ENCODE measurements around the gene CLSTN1. TPM values are rescaled to one million over a fixed set of nuclear protein-coding genes. Genes with fewer than 3 reads are reported as not detected.

CLSTN1 gene
- total RNA-seq, 1 donor from 2014 or later, result 181 TPM

GRCh38 chr1:9701665-9702064 is 122.1 kb downstream of the CLSTN1 start:
- Mint-ChIP-seq H3K36me3 (ENCODE audit: low read depth, unreplicated experiment) (peaks cover 11% of the 10 kb centered on the region), H3K4me1 (ENCODE audit: low read depth, unreplicated experiment) (peaks cover 30% of the 10 kb centered on the region), H3K27ac (ENCODE audit: unreplicated experiment) (no peak overlapping the region), H3K4me3 (ENCODE audit: unreplicated experiment) (no peak overlapping the region), H3K9me3 (ENCODE audit: unreplicated experiment) (peaks cover 2% of the 10 kb centered on the region), H3K27me3 (ENCODE audit: low read depth, unreplicated experiment) (no peaks in the 10 kb centered on the region)
- Histone ChIP-seq H3K27ac (ENCODE audit: low read depth, low read length) (peak overlapping the region; percentile 9), H3K27me3 (ENCODE audit: insufficient read depth, low read length) (no peaks in the 10 kb centered on the region), H3K79me2 (ENCODE audit: insufficient read depth, low read length) (peaks cover 32% of the 10 kb centered on the region), H3K9me3 (ENCODE audit: insufficient read depth, low read depth, low read length) (no peaks in the 10 kb centered on the region), H2AFZ (ENCODE audit: low read depth, low read length) (no peak overlapping the region), H3K4me1 (ENCODE audit: insufficient read depth, low read length) (peaks cover 23% of the 10 kb centered on the region), H3K4me3 (ENCODE audit: insufficient read depth, low read depth, low read length) (no peak overlapping the region), H3K9ac (ENCODE audit: low read length) (no peak overlapping the region), H4K20me1 (ENCODE audit: insufficient read depth, low read length) (no peaks in the 10 kb centered on the region), H3K36me3 (ENCODE audit: insufficient read depth, low read length) (no peaks in the 10 kb centered on the region), H3K4me2 (ENCODE audit: low read length) (no peak overlapping the region)
- no peak for TF ChIP-seq EZH2 (IDR thresholded peaks at IDR 0.05; ENCODE audit: insufficient read depth, low read length)
- TF ChIP-seq CTCF (IDR thresholded peaks at IDR 0.05; ENCODE audit: insufficient read depth, low read depth, low read length), result no peak
- no peak for DNase-seq (ENCODE audit: low read depth)
- FAIRE-seq, result no peak

GRCh38 chr1:9700340-9700739 is 123.4 kb downstream of the CLSTN1 start:
- Mint-ChIP-seq H3K4me1 (ENCODE audit: low read depth, unreplicated experiment) (peaks cover 25% of the 10 kb centered on the region), H3K4me3 (ENCODE audit: unreplicated experiment) (peak overlapping the region; percentile 51), H3K36me3 (ENCODE audit: low read depth, unreplicated experiment) (peaks cover 11% of the 10 kb centered on the region), H3K27ac (ENCODE audit: unreplicated experiment) (peak overlapping the region; percentile 98), H3K27me3 (ENCODE audit: low read depth, unreplicated experiment) (no peaks in the 10 kb centered on the region), H3K9me3 (ENCODE audit: unreplicated experiment) (peaks cover 2% of the 10 kb centered on the region)
- Histone ChIP-seq H3K4me2 (ENCODE audit: low read length) (peak overlapping the region; percentile 78), H3K9me3 (ENCODE audit: insufficient read depth, low read depth, low read length) (no peaks in the 10 kb centered on the region), H3K9ac (ENCODE audit: low read length) (peak overlapping the region; percentile 70), H3K4me1 (ENCODE audit: insufficient read depth, low read length) (peaks cover 19% of the 10 kb centered on the region), H3K79me2 (ENCODE audit: insufficient read depth, low read length) (peaks cover 24% of the 10 kb centered on the region), H4K20me1 (ENCODE audit: insufficient read depth, low read length) (no peaks in the 10 kb centered on the region), H2AFZ (ENCODE audit: low read depth, low read length) (peak overlapping the region; percentile 49), H3K27ac (ENCODE audit: low read depth, low read length) (peak overlapping the region; percentile 87), H3K27me3 (ENCODE audit: insufficient read depth, low read length) (no peaks in the 10 kb centered on the region), H3K4me3 (ENCODE audit: insufficient read depth, low read depth, low read length) (peak overlapping the region; percentile 22), H3K36me3 (ENCODE audit: insufficient read depth, low read length) (no peaks in the 10 kb centered on the region)
- FAIRE-seq, result peak; percentile 64
- no peak for TF ChIP-seq CTCF (IDR thresholded peaks at IDR 0.05; ENCODE audit: insufficient read depth, low read depth, low read length)
- no peak for TF ChIP-seq EZH2 (IDR thresholded peaks at IDR 0.05; ENCODE audit: insufficient read depth, low read length)
- peak; percentile 90 for DNase-seq (ENCODE audit: low read depth)

GRCh38 chr1:9699361-9699760 is 124.4 kb downstream of the CLSTN1 start:
- no peak for FAIRE-seq
- H3K4me3 ChIP-seq (ENCODE audit: insufficient read depth, low read depth, low read length), result no peak overlapping the region
- H3K36me3 ChIP-seq (ENCODE audit: insufficient read depth, low read length), result peaks cover 3% of the 10 kb centered on the region
- no peak for DNase-seq (ENCODE audit: low read depth)
- H3K9me3 ChIP-seq (ENCODE audit: insufficient read depth, low read depth, low read length), result no peaks in the 10 kb centered on the region
- H3K79me2 ChIP-seq (ENCODE audit: insufficient read depth, low read length), result peaks cover 24% of the 10 kb centered on the region
- H3K27ac ChIP-seq (ENCODE audit: low read depth, low read length), result peak overlapping the region; percentile 87
- H3K9ac ChIP-seq (ENCODE audit: low read length), result no peak overlapping the region
- H3K4me3 Mint-ChIP-seq (ENCODE audit: unreplicated experiment), result no peak overlapping the region
- H2AFZ ChIP-seq (ENCODE audit: low read depth, low read length), result no peak overlapping the region
- H3K4me1 ChIP-seq (ENCODE audit: insufficient read depth, low read length), result peaks cover 11% of the 10 kb centered on the region
- peak overlapping the region; percentile 82 for H3K27ac Mint-ChIP-seq (ENCODE audit: unreplicated experiment)
- peaks cover 11% of the 10 kb centered on the region for H3K36me3 Mint-ChIP-seq (ENCODE audit: low read depth, unreplicated experiment)
- no peak overlapping the region for H3K4me2 ChIP-seq (ENCODE audit: low read length)
- H3K9me3 Mint-ChIP-seq (ENCODE audit: unreplicated experiment), result peaks cover 2% of the 10 kb centered on the region
- H3K27me3 Mint-ChIP-seq (ENCODE audit: low read depth, unreplicated experiment), result no peaks in the 10 kb centered on the region
- H4K20me1 ChIP-seq (ENCODE audit: insufficient read depth, low read length), result no peaks in the 10 kb centered on the region
- peaks cover 24% of the 10 kb centered on the region for H3K4me1 Mint-ChIP-seq (ENCODE audit: low read depth, unreplicated experiment)
- H3K27me3 ChIP-seq (ENCODE audit: insufficient read depth, low read length), result no peaks in the 10 kb centered on the region
- TF ChIP-seq EZH2 (IDR thresholded peaks at IDR 0.05; ENCODE audit: insufficient read depth, low read length), result no peak
- no peak for TF ChIP-seq CTCF (IDR thresholded peaks at IDR 0.05; ENCODE audit: insufficient read depth, low read depth, low read length)

All from astrocyte (in vitro differentiated cells and primary cell).